Testis (tissue), 3 donors: ENCODE measurements around the gene DDX54. TPM values are rescaled to one million over a fixed set of nuclear protein-coding genes. Genes with fewer than 3 reads are reported as not detected.
A peak's percentile ranks its signal among the peaks of the same experiment; 100 is the strongest.

Experiments
- DNase-seq: peaks from one replicate; pipeline ENCODE4 v3.0.0-alpha.2; 2019
- H3K27ac ChIP-seq, 2 donors: fragments of 200-600 bp; sonication (generic); one replicate each; pipeline ENCODE4 v1.5.1; 2019
- H3K27me3 ChIP-seq: fragments of 200-600 bp; sonication (generic); one replicate; pipeline ENCODE4 v1.5.1; 2019
- H3K36me3 ChIP-seq: fragments of 200-600 bp; sonication (generic); one replicate; pipeline ENCODE4 v1.5.1; 2017; ENCODE audit warnings: low read depth; ENCODE audit errors: missing control alignments
- H3K4me1 ChIP-seq: fragments of 200-600 bp; sonication (generic); one replicate; pipeline ENCODE4 v1.5.1; 2019
- H3K4me3 ChIP-seq, 2 donors: fragments of 200-600 bp; sonication (generic); one replicate each; pipeline ENCODE4 v1.5.1; 2017 to 2019
- H3K9me3 ChIP-seq: fragments of 200-600 bp; sonication (generic); one replicate; pipeline ENCODE4 v1.5.1; 2017
- CTCF ChIP-seq, 3 experiments: fragments of 450-650 bp in 2 of 3; fragments of 200-600 bp in 1 of 3; sonication (generic) in 1 of 3; IDR thresholded peaks; one replicate each; pipeline ENCODE4 v1.5.1; 2016 to 2019; ENCODE audit warnings: antibody characterized with exemption in 3 of 3, mild to moderate bottlenecking in 2 of 3, moderate library complexity in 1 of 3
- POLR2A ChIP-seq: fragments of 450-650 bp; IDR thresholded peaks from one replicate; pipeline ENCODE4 v1.6.1; 2017; ENCODE audit warnings: antibody characterized with exemption, mild to moderate bottlenecking, moderate library complexity
- WGBS, 2 donors: methylation state at CpG; one replicate each; pipeline ENCODE4 v1.1.5; 2018; 5-methylcytosine and 5-hydroxymethylcytosine counted together
- intact Hi-C: fragments of 100-400 bp; cut with DNase I; formaldehyde crosslinking; loops from one replicate; pipeline ENCODE4 v1.15.1; 2023; ENCODE audit warnings: low total_unique reads
- polyA plus RNA-seq: library from polyadenylated mRNA; stranded (reverse); fragments of 350-450 nt; fragmentation: Illumina TruSeq; extraction: RNeasy Lipid Tissue Mini Kit (QIAGEN cat#74804); gene quantifications from one replicate; pipeline ENCODE4 v1.2.3, GENCODE V29; 2014; ENCODE audit warnings: low read depth, low replicate concordance; ENCODE audit not compliant: insufficient read depth
- total RNA-seq, 2 donors: library from RNA; depleted of rRNA; stranded (reverse); fragments of >200 nt; gene quantifications; one replicate each; pipeline ENCODE4 v1.2.3, GENCODE V29; 2016

The DDX54 gene
- total and polyA plus RNA-seq, 3 donors from 2014 or later = 40.3 to 63.6 (median 62.4) TPM

DNA sequence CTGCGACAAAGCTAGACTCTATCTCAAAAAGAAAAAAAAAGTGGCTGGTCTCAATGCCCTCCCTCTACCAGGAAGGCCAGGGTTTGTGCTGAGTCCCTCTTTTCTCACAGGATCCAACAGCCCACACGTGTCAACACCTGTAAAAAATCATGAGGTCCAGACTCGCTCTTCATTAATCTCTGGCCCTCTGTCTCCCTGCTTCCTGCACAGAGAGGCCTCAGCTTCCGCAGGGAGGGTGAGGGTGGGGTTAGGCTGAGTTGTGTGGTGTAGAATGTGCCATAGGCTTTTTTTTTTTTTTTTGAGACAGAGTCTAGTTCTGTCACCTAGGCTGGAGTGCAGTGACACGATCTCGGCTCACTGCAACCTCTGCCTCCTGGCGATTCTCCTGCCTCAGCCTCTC, 29.6 kb downstream of the DDX54 start:
- TF ChIP-seq CTCF (IDR thresholded peaks at IDR 0.05) = no peak
- no peak for TF ChIP-seq POLR2A

GRCh38 chr12:113155060-113155459, 30.2 kb downstream of the DDX54 start:
- no peak for TF ChIP-seq CTCF (IDR thresholded peaks at IDR 0.05)
- TF ChIP-seq POLR2A = no peak
- intact Hi-C loops = loop anchor here (10.0 kb wide), 1 partner anchor 100 kb away; the partner anchor contains the start of gene DTX1
- Histone ChIP-seq H3K4me1 (no peaks in the 10 kb centered on the region), H3K4me3 (no peak overlapping the region), H3K9me3 (no peaks in the 10 kb centered on the region), H3K27me3 (no peaks in the 10 kb centered on the region), H3K27ac (no peak overlapping the region), H3K36me3 (no peaks in the 10 kb centered on the region)
- 62 to 75% methylated on average over 7 to 12 of the region's 12 CpGs for WGBS, 2 donors
- no peak for DNase-seq

More for the DNA sequence above, 29.6 kb downstream of the DDX54 start:
- intact Hi-C loops = loop anchor here (10.0 kb wide), 1 partner anchor 101 kb away; the partner anchor contains the start of gene DTX1
- H3K36me3 ChIP-seq = no peaks in the 10 kb centered on the region
- H3K27me3 ChIP-seq = no peaks in the 10 kb centered on the region
- H3K27ac ChIP-seq = no peak overlapping the region
- WGBS, 2 donors = 76 to 86% methylated on average over 7 of the region's 7 CpGs
- no peak for DNase-seq
- H3K9me3 ChIP-seq = no peaks in the 10 kb centered on the region
- H3K4me1 ChIP-seq = no peaks in the 10 kb centered on the region
- no peak overlapping the region for H3K4me3 ChIP-seq

GRCh38 chr12:113154351-113154973, 30.8 kb downstream of the DDX54 start:
- Histone ChIP-seq H3K27me3 (no peaks in the 10 kb centered on the region), H3K36me3 (no peaks in the 10 kb centered on the region), H3K9me3 (no peaks in the 10 kb centered on the region), H3K27ac (no peak overlapping the region), H3K4me1 (no peaks in the 10 kb centered on the region), H3K4me3 (peak overlapping the region; percentile 5 to 7)
- TF ChIP-seq POLR2A (no peak), CTCF (IDR thresholded peaks at IDR 0.05) (no peak)
- 7 to 39% methylated on average over 3 to 48 of the region's 51 CpGs for WGBS, 2 donors
- intact Hi-C loops = loop anchor here (10.0 kb wide), 1 partner anchor 100 kb away; the partner anchor contains the start of gene DTX1
- DNase-seq = no peak

- peak in 1 of 3 experiments; percentile 35 for TF ChIP-seq CTCF (IDR thresholded peaks at IDR 0.05)
- no peak for TF ChIP-seq POLR2A
- WGBS, 2 donors = 7 to 10% methylated on average over 35 to 68 of the region's 70 CpGs
- no peak overlapping the region for H3K27ac ChIP-seq
- H3K4me3 ChIP-seq = peak overlapping the region; percentile 32 to 41
- no peaks in the 10 kb centered on the region for H3K36me3 ChIP-seq
- no peaks in the 10 kb centered on the region for H3K4me1 ChIP-seq
- peak; percentile 80 for DNase-seq
- H3K27me3 ChIP-seq = no peaks in the 10 kb centered on the region
- intact Hi-C loops = loop anchor here (10.0 kb wide), 1 partner anchor 98 kb away; the partner anchor contains the start of gene DTX1
- H3K9me3 ChIP-seq = no peaks in the 10 kb centered on the region
Measured at GRCh38 chr12:113152835-113153814, 32.2 kb downstream of the DDX54 start.
